DOHH2 (cell line): ENCODE measurements around the gene RCN2.

ENCODE experiments used
- CTCF ChIP-seq: fragments of 200-600 bp; sonication (generic); IDR thresholded peaks from one replicate; pipeline ENCODE4 v1.5.1; 2014; ENCODE audit warnings: antibody characterized with exemption, mild to moderate bottlenecking, low read depth, low read length; ENCODE audit not compliant: poor library complexity, severe bottlenecking
- EZH2phosphoT487 ChIP-seq: fragments of 200-600 bp; sonication (generic); IDR thresholded peaks from 2 replicates; pipeline ENCODE4 v1.6.1; 2017; ENCODE audit warnings: borderline replicate concordance, mild to moderate bottlenecking, antibody characterized with exemption, low read length, moderate library complexity, mixed read lengths

- TF ChIP-seq CTCF: no peak
- TF ChIP-seq EZH2phosphoT487: no peak
These were observed 26.3 kb upstream of the RCN2 start, which contains the start of gene SCAPER for GRCh38 chr15:76905013-76905839.
